Vagina (tissue), 2 donors: ENCODE measurements around the gene ZBTB2.

Experiments
- POLR2A ChIP-seq, 2 donors: fragments of 450-650 bp; IDR thresholded peaks; one replicate each; pipeline ENCODE4 v1.6.1; 2017; ENCODE audit warnings: antibody characterized with exemption in 2 of 2, mild to moderate bottlenecking in 2 of 2, moderate library complexity in 2 of 2
- TF ChIP-seq, protein P1 (sequence below), 3 experiments: fragments of 450-650 bp in 2 of 3; fragments of 200-600 bp in 1 of 3; sonication (generic) in 1 of 3; IDR thresholded peaks; one replicate each; pipeline ENCODE4 v1.5.1; 2017 to 2019; ENCODE audit warnings: antibody characterized with exemption in 3 of 3, mild to moderate bottlenecking in 2 of 3, moderate library complexity in 2 of 3

DNA sequence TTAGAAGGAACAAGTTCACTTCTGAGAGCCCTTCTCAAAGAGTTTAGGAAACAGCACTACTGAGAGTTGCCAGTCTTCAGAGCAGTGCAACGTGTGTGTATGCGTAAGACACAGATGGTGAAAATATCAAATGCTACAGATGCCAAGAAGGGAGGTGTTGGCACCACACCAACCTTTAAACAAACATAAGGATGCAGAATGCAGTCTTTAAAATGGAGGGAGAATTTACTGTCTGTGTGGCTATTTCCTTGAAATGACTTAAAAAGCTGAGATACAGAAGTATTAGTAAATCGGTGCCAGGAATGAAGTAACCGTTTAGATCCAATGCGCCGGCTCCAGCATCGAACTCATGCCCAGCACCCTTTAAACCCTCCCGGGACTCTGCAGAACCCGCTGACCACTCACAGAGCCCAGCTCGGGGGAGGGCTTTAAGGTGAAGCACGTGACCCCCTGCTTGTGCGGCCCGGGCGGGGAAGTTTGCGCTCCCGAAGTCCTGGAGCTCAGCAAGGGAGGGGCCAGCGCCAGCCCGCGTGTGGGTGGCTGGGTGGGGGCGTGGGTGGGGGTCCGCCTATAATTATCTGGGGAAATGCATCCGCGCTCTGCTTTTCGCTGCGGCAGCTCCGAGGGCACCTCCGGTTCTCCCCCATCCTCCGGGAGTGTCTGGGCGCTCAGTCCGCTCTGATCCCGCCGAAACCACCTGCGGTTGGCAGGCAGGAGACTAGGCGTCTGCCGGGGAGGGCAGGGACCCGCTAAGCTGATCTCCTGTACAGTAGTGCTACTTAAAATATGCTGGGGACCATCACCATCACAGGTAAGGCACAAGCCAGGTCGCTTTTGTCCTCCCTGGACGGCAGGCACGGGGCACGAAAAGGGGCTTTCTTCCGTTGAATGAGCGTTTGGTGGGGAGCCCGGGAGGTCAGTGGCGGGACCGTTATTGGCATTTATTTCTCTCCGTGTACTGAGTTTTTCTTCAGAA is 66.0 kb downstream of the ZBTB2 start:
- no peak for TF ChIP-seq POLR2A (IDR thresholded peaks at IDR 0.05)
- TF ChIP-seq, protein P1, sequence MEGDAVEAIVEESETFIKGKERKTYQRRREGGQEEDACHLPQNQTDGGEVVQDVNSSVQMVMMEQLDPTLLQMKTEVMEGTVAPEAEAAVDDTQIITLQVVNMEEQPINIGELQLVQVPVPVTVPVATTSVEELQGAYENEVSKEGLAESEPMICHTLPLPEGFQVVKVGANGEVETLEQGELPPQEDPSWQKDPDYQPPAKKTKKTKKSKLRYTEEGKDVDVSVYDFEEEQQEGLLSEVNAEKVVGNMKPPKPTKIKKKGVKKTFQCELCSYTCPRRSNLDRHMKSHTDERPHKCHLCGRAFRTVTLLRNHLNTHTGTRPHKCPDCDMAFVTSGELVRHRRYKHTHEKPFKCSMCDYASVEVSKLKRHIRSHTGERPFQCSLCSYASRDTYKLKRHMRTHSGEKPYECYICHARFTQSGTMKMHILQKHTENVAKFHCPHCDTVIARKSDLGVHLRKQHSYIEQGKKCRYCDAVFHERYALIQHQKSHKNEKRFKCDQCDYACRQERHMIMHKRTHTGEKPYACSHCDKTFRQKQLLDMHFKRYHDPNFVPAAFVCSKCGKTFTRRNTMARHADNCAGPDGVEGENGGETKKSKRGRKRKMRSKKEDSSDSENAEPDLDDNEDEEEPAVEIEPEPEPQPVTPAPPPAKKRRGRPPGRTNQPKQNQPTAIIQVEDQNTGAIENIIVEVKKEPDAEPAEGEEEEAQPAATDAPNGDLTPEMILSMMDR (IDR thresholded peaks at IDR 0.05) = no peak
